ENCODE measurements around the gene TEF.

TEF gene

GRCh38 chr22:41408665-41409064 is 26.9 kb downstream of the TEF start:
- no peak for TF ChIP-seq EZH2 (IDR thresholded peaks at IDR 0.05; ENCODE audit: borderline replicate concordance, low read length)
- peak overlapping the region; percentile 30 for H3K4me2 ChIP-seq (ENCODE audit: low read length)

GRCh38 chr22:41410311-41410751 is 28.6 kb downstream of the TEF start:
- Histone ChIP-seq H3F3A (ENCODE audit: insufficient read depth, low read length) (no peaks in the 10 kb centered on the region), H3K9ac (ENCODE audit: low read length) (no peak overlapping the region), H3K27me3 (ENCODE audit: insufficient read depth, low read length) (no peaks in the 10 kb centered on the region), H3K9me3 (ENCODE audit: low read length) (no peaks in the 10 kb centered on the region), H3K4me3 (ENCODE audit: low read depth, low read length, poor library complexity, severe bottlenecking) (no peak overlapping the region), H3K79me2 (ENCODE audit: insufficient read depth, low read length) (peaks cover 2% of the 10 kb centered on the region; the same call in 1 of the 2 replicates), H3K27ac (ENCODE audit: low read depth, low read length, poor library complexity, severe bottlenecking) (peak overlapping the region; percentile 53), H2AFZ (ENCODE audit: low read length) (no peak overlapping the region), H3K4me2 (ENCODE audit: low read length) (no peak overlapping the region), H3K4me1 (ENCODE audit: insufficient read depth, low read length, severe bottlenecking) (peaks cover 45% of the 10 kb centered on the region), H3K36me3 (ENCODE audit: insufficient read depth, low read length) (peaks cover 1% of the 10 kb centered on the region; the same call in 1 of the 2 replicates), H4K20me1 (ENCODE audit: insufficient read depth, low read length) (no peaks in the 10 kb centered on the region), H3K9me2 (ENCODE audit: low read depth, low read length) (no peaks in the 10 kb centered on the region)
- no peak for TF ChIP-seq CTCF (IDR thresholded peaks at IDR 0.05; ENCODE audit: low read length)
- no peak for TF ChIP-seq EZH2 (IDR thresholded peaks at IDR 0.05; ENCODE audit: borderline replicate concordance, low read length)

More at GRCh38 chr22:41408665-41409064, 26.9 kb downstream of the TEF start:
- H3K36me3 ChIP-seq (ENCODE audit: insufficient read depth, low read length), result no peaks in the 10 kb centered on the region
- peaks cover 36% of the 10 kb centered on the region for H3K4me1 ChIP-seq (ENCODE audit: insufficient read depth, low read length, severe bottlenecking)
- no peak overlapping the region for H3K4me3 ChIP-seq (ENCODE audit: low read depth, low read length, poor library complexity, severe bottlenecking)
- no peaks in the 10 kb centered on the region for H4K20me1 ChIP-seq (ENCODE audit: insufficient read depth, low read length)
- no peaks in the 10 kb centered on the region for H3K9me3 ChIP-seq (ENCODE audit: low read length)
- no peaks in the 10 kb centered on the region for H3K9me2 ChIP-seq (ENCODE audit: low read depth, low read length)
- no peaks in the 10 kb centered on the region for H3K79me2 ChIP-seq (ENCODE audit: insufficient read depth, low read length)
- H3F3A ChIP-seq (ENCODE audit: insufficient read depth, low read length), result no peaks in the 10 kb centered on the region
- H3K27me3 ChIP-seq (ENCODE audit: insufficient read depth, low read length), result no peaks in the 10 kb centered on the region
- peak overlapping the region; percentile 68 for H3K27ac ChIP-seq (ENCODE audit: low read depth, low read length, poor library complexity, severe bottlenecking)
- H2AFZ ChIP-seq (ENCODE audit: low read length), result no peak overlapping the region
- H3K9ac ChIP-seq (ENCODE audit: low read length), result no peak overlapping the region

- H3F3A ChIP-seq (ENCODE audit: insufficient read depth, low read length), result no peaks in the 10 kb centered on the region
- H4K20me1 ChIP-seq (ENCODE audit: insufficient read depth, low read length), result no peaks in the 10 kb centered on the region
- peak overlapping the region; percentile 19; the same call in 1 of the 2 replicates for H3K4me2 ChIP-seq (ENCODE audit: low read length)
- no peaks in the 10 kb centered on the region for H3K9me3 ChIP-seq (ENCODE audit: low read length)
- H3K9me2 ChIP-seq (ENCODE audit: low read depth, low read length), result no peaks in the 10 kb centered on the region
- no peak overlapping the region for H3K4me3 ChIP-seq (ENCODE audit: low read depth, low read length, poor library complexity, severe bottlenecking)
- peaks cover 50% of the 10 kb centered on the region for H3K4me1 ChIP-seq (ENCODE audit: insufficient read depth, low read length, severe bottlenecking)
- H3K9ac ChIP-seq (ENCODE audit: low read length), result peak overlapping the region; percentile 6; the same call in 1 of the 2 replicates
- peaks cover 7% of the 10 kb centered on the region; the same call in 1 of the 2 replicates for H3K36me3 ChIP-seq (ENCODE audit: insufficient read depth, low read length)
- peak overlapping the region; percentile 53 for H3K27ac ChIP-seq (ENCODE audit: low read depth, low read length, poor library complexity, severe bottlenecking)
- TF ChIP-seq CTCF (IDR thresholded peaks at IDR 0.05; ENCODE audit: low read length), result no peak
- TF ChIP-seq EZH2 (IDR thresholded peaks at IDR 0.05; ENCODE audit: borderline replicate concordance, low read length), result no peak
- H3K79me2 ChIP-seq (ENCODE audit: insufficient read depth, low read length), result peaks cover 5% of the 10 kb centered on the region; the same call in 1 of the 2 replicates
- H3K27me3 ChIP-seq (ENCODE audit: insufficient read depth, low read length), result no peaks in the 10 kb centered on the region
- no peak overlapping the region for H2AFZ ChIP-seq (ENCODE audit: low read length)
Measured at GRCh38 chr22:41411021-41411851, 29.5 kb downstream of the TEF start.
